ENCODE data around the gene SEPTIN14.
"Not testable (repeated sequence)": the region's sequence is repeated elsewhere in the genome, so short reads cannot be mapped to it uniquely, and the experiment has no call there.

Gene SEPTIN14

GRCh38 chr7:55862652-55863051 lies at the start of gene SEPTIN14:
Gene SEPTIN14, minus strand, starts transcription at chr7:55862752. Its CDS starts 756 bp downstream, at chr7:55861996.
- not testable (repeated sequence) for TF ChIP-seq GATA3, GATA2 (IDR thresholded peaks at IDR 0.05; ENCODE audit: low read depth, low read length)

DNA sequence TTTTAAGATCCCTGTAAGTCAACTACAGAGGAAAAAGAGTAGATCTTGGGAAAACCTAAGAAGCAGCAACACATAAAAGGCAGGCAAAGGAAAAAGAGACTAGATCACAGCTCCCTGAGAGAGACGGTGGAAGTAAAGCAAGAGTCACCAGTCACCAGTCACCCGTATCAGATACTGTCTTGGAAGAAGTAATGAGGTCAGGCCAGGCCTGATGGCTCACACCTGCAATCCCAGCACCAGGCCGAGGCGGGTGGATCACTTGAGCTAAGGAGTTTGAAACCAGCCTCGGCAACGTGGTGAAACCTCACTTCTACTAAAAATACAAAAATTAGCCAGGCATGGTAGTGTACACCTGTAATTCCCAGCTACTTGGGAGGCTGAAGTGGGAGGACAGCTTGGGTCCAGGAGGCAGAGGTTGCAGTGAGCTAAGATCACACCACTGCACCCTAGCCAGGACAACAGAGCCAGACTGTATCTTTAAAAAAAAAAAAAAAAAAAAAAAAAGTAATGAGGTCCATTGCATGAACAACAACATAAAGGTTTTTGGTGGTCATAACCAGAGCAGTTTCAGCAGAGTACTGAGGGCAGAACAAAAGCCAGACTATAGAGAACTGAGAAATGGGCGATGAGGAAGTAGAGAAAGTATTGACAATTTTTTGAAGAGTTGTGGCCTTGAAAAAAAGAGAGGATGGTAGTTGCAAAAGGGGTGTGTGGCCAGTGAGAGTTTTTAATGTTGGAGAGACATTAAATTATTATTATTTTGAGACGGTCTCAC lies 41.6 kb upstream of the SEPTIN14 start:
- no peak for TF ChIP-seq GATA2 (IDR thresholded peaks at IDR 0.05; ENCODE audit: low read depth, low read length)
- TF ChIP-seq GATA3 (IDR thresholded peaks at IDR 0.05; ENCODE audit: low read depth, low read length), result no peak

- TF ChIP-seq GATA2 (IDR thresholded peaks at IDR 0.05; ENCODE audit: low read depth, low read length) (no peak), GATA3 (IDR thresholded peaks at IDR 0.05; ENCODE audit: low read depth, low read length) (no peak)
These were observed 35.7 kb upstream of the SEPTIN14 start for GRCh38 chr7:55898287-55898686.

GRCh38 chr7:55895021-55895420 lies 32.5 kb upstream of the SEPTIN14 start:
- TF ChIP-seq GATA2 (IDR thresholded peaks at IDR 0.05; ENCODE audit: low read depth, low read length) (no peak), GATA3 (IDR thresholded peaks at IDR 0.05; ENCODE audit: low read depth, low read length) (no peak)

- TF ChIP-seq GATA2 (IDR thresholded peaks at IDR 0.05; ENCODE audit: low read depth, low read length), result no peak
- no peak for TF ChIP-seq GATA3 (IDR thresholded peaks at IDR 0.05; ENCODE audit: low read depth, low read length)
These were observed 31.4 kb upstream of the SEPTIN14 start for GRCh38 chr7:55893940-55894339.

DNA sequence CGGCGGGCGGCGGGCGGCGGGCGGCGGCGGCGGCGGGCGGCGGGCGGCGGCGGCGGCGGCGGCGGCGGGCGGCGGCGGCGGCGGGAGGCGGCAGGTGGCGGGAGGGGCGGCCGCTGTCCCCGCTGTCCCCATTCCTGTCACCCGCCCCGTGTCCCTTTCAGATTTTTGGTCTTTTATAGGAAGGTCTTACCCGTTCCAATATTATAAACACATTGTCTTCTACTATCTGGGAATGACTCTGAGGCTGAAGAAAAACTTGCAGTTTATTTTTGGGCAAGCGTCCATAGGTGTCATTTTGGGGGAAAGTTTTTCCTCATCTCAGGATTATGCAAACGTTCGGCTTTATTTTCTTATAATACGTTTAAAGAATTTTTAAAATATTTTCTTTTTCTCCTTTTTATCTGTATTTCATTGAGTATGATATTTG lies 25.3 kb upstream of the SEPTIN14 start:
- no peak for TF ChIP-seq GATA3 (IDR thresholded peaks at IDR 0.05; ENCODE audit: low read depth, low read length)

DNA sequence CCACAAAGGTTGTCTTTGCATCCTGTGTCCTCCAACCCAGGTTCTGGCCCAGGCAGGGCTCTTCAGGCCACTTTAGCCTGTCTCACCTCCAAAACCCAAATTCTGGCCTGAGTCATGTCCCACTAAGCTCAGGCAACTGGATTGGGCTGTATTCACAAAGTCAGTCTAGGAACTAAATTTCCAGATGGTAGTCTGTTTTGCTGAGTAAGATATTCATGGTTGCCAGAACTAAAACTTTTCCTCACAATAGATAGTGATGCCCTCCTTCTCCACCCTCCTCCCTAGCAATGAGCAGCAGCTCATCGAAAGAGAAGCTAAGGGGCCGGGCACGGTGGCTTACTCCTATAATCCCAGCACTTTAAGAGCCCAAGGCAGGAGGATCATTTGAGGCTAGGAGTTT lies 21.8 kb upstream of the SEPTIN14 start:
- no peak for TF ChIP-seq GATA3 (IDR thresholded peaks at IDR 0.05; ENCODE audit: low read depth, low read length)
- no peak for TF ChIP-seq GATA2 (IDR thresholded peaks at IDR 0.05; ENCODE audit: low read depth, low read length)

DNA sequence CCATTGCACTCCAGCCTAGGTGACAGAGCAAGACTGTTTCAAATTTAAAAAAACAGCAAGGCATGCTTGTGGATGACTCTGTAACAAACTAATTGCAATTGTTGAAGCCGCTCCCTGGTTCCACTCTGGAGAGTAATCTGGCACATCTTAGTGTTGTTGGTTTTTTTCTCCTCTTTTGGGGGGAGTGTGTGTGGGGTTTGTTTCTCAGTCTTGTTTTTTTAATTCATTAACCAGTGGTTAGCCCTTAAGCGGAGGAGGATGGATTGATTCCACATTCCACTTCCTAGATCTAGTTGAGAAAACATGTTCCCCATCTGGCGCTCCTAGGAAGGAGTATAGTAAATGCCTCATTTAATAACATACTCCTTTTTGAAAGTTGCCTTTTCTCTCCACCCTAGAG lies 16.1 kb upstream of the SEPTIN14 start:
- no peak for TF ChIP-seq GATA2 (IDR thresholded peaks at IDR 0.05; ENCODE audit: low read depth, low read length)
- no peak for TF ChIP-seq GATA3 (IDR thresholded peaks at IDR 0.05; ENCODE audit: low read depth, low read length)

DNA sequence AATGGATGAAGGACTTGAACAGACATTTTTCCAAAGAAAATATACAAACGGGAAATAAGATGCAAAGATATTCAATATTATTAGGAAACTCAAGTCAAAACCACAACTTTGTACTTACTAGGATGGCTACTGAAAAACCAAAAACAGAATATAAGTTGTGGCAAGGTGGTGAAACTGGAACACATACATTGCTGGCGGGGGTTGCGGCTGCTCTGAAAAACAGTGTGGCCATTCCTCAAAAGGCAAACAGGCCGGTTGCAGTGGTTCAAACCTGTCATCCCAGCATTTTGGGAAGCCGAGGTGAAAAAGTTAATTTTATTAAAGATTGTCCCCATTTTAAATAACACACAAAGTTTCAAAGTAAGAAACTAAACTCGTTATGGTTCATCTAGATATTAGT lies 14.8 kb upstream of the SEPTIN14 start:
- TF ChIP-seq GATA3 (IDR thresholded peaks at IDR 0.05; ENCODE audit: low read depth, low read length) (no peak), GATA2 (IDR thresholded peaks at IDR 0.05; ENCODE audit: low read depth, low read length) (no peak)

DNA sequence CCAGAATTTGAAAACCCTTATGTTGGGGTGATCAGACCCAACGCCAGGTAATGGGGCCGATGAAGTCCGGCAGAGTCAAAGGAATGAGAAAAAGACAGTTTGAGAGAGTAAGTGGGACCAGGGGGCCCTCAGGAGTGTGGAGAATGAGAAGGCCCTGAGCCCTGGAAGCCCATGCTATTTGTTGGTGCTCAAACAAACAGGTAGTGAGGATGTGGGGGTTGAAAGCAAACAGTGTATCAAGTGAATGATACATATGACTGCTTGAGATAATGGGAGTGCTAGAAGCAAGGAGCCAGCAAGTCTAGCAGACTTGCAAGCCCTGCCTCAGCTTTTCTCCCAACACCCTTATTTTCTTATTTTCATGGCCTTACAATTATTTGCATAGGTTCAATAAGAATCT lies 11.2 kb upstream of the SEPTIN14 start:
- TF ChIP-seq GATA2 (IDR thresholded peaks at IDR 0.05; ENCODE audit: low read depth, low read length) (no peak), GATA3 (IDR thresholded peaks at IDR 0.05; ENCODE audit: low read depth, low read length) (no peak)

DNA sequence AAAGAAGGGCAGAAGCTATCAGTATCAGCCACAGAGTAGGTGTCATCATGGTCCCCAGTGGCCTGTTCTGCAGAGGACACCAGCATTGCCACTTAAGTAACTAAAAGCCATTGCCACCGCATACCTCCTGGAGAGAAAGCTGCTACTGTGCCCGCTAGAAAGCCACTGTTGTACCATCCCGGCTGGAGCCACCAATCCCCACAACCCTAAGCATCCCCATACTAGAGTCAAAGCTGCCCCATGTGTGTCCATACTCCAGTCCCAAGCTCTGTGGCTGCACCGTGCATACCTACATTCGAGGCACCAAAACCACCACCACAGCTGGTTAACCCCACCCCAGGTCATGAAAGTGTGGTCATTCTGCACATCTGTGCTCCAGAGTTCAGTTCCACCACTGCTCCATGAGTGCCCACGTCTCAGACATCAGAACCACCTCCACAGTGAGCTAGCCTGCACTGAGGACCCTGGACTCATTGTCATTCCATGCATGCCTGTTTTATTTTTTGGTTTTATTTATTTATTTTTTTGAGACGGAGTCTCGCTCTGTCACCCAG lies 9.5 kb upstream of the SEPTIN14 start:
- TF ChIP-seq GATA3 (IDR thresholded peaks at IDR 0.05; ENCODE audit: low read depth, low read length), result no peak
- no peak for TF ChIP-seq GATA2 (IDR thresholded peaks at IDR 0.05; ENCODE audit: low read depth, low read length)

DNA sequence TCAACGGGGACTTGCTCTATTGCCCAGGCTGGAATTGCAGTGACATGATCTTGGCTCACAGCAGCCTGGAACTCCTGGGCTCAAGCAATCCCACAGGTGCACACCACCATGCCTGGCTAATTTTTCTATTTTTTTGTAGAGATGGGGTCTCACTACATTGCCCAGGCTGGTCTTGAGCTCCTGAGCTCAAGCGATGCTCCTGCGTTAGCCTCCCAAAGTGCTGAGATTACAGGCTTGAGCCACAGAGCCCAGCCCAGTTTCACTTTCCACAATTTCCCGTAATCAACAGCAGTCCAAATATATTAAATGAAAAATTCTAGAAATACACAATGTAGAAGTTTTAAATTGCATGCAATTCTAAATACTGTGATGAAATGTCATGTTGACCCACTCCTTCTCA lies 24.0 kb downstream of the SEPTIN14 start:
- TF ChIP-seq GATA3 (IDR thresholded peaks at IDR 0.05; ENCODE audit: low read depth, low read length), result no peak
- no peak for TF ChIP-seq GATA2 (IDR thresholded peaks at IDR 0.05; ENCODE audit: low read depth, low read length)

GRCh38 chr7:55827577-55827976 lies 35.0 kb downstream of the SEPTIN14 start:
- TF ChIP-seq GATA3 (IDR thresholded peaks at IDR 0.05; ENCODE audit: low read depth, low read length), result no peak
- TF ChIP-seq GATA2 (IDR thresholded peaks at IDR 0.05; ENCODE audit: low read depth, low read length), result no peak

DNA sequence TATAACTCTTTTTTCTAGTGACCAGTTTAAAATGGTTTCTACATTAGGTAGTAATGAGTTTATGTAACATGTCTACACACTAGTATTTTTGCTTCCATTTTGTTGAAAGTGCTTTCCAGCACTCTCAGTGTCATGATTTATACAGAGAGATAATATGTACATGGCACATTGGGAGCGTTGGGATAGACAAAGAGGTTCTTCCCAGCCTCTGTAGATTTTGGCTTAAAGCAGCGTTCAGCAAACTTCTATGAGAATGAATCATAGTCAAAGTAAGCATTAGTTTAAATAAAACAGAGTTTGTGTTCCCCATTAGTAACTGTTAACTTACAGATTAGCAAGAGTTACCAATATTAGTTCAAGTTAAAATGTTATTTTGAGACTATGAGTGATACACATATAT lies 43.9 kb downstream of the SEPTIN14 start:
- TF ChIP-seq GATA3 (IDR thresholded peaks at IDR 0.05; ENCODE audit: low read depth, low read length) (no peak), GATA2 (IDR thresholded peaks at IDR 0.05; ENCODE audit: low read depth, low read length) (no peak)

- TF ChIP-seq GATA2 (IDR thresholded peaks at IDR 0.05; ENCODE audit: low read depth, low read length), result no peak
- TF ChIP-seq GATA3 (IDR thresholded peaks at IDR 0.05; ENCODE audit: low read depth, low read length), result no peak
These were observed 68.0 kb downstream of the SEPTIN14 start for GRCh38 chr7:55794527-55794926.

Measured in SH-SY5Y (cell line).